HepG2 (cell line): Measurements from ENCODE around the gene PTMA. TPM values are rescaled to one million over a fixed set of nuclear protein-coding genes. Genes with fewer than 3 reads are reported as not detected.

Source experiments
- CHD4 ChIP-seq: fragments of 200-600 bp; sonication (generic); IDR thresholded peaks from 2 replicates; pipeline ENCODE4 v1.7.0; 2017; ENCODE audit warnings: mild to moderate bottlenecking, low read length, borderline replicate concordance
- ELF1 ChIP-seq: sonication (generic); formaldehyde crosslinking; IDR thresholded peaks from 2 replicates; pipeline ENCODE4 v1.4.0; 2020; ENCODE audit warnings: missing genetic modification reagents
- HDAC2 ChIP-seq: sonication (generic); formaldehyde crosslinking; IDR thresholded peaks from 2 replicates; pipeline ENCODE4 v1.4.0; 2020; ENCODE audit warnings: missing genetic modification reagents
- HOXA5 ChIP-seq: sonication (generic); formaldehyde crosslinking; IDR thresholded peaks from 2 replicates; pipeline ENCODE4 v1.4.0; 2020; ENCODE audit warnings: missing genetic modification reagents
- IKZF1 ChIP-seq: fragments of 450-650 bp; IDR thresholded peaks from 2 replicates; pipeline ENCODE4 v1.7.1; 2016
- MAFG ChIP-seq: sonication (generic); formaldehyde crosslinking; IDR thresholded peaks from 2 replicates; pipeline ENCODE4 v1.5.1; 2020; ENCODE audit warnings: mild to moderate bottlenecking, missing genetic modification reagents
- MLX ChIP-seq: IDR thresholded peaks from 2 replicates; pipeline ENCODE4 v1.6.1; 2016
- NFYB ChIP-seq: sonication (generic); formaldehyde crosslinking; IDR thresholded peaks from 2 replicates; pipeline ENCODE4 v1.4.0; 2020; ENCODE audit warnings: missing genetic modification reagents
- RELA ChIP-seq: sonication (generic); formaldehyde crosslinking; IDR thresholded peaks from 2 replicates; pipeline ENCODE4 v1.4.0; 2020; ENCODE audit warnings: missing genetic modification reagents
- SIN3A ChIP-seq: IDR thresholded peaks from 2 replicates; pipeline ENCODE4 v1.6.1; 2011; ENCODE audit warnings: low read depth, mild to moderate bottlenecking, control low read depth, low read length, borderline replicate concordance
- SNAPC4 ChIP-seq: sonication (generic); formaldehyde crosslinking; IDR thresholded peaks from 2 replicates; pipeline ENCODE4 v1.4.0; 2020; ENCODE audit warnings: mild to moderate bottlenecking, missing genetic modification reagents
- STAT6 ChIP-seq: sonication (generic); formaldehyde crosslinking; IDR thresholded peaks from 2 replicates; pipeline ENCODE4 v1.4.0; 2020; ENCODE audit warnings: missing genetic modification reagents, mild to moderate bottlenecking, borderline replicate concordance
- TFAP4 ChIP-seq: sonication (generic); IDR thresholded peaks from 2 replicates; pipeline ENCODE4 v1.6.1; 2016; ENCODE audit warnings: low read depth, borderline replicate concordance
- WIZ ChIP-seq: sonication (generic); formaldehyde crosslinking; IDR thresholded peaks from 2 replicates; pipeline ENCODE4 v1.5.1; 2020; ENCODE audit warnings: mild to moderate bottlenecking, missing genetic modification reagents
- ZC3H13 ChIP-seq: sonication (generic); formaldehyde crosslinking; IDR thresholded peaks from 2 replicates; pipeline ENCODE4 v1.8.1; 2023; ENCODE audit warnings: mild to moderate bottlenecking, missing genetic modification reagents, moderate library complexity
- ZFP41 ChIP-seq: sonication (generic); formaldehyde crosslinking; IDR thresholded peaks from 2 replicates; pipeline ENCODE4 v1.4.0; 2020; ENCODE audit warnings: mild to moderate bottlenecking, missing genetic modification reagents, borderline replicate concordance
- ZKSCAN1 ChIP-seq: fragments of 150-350 bp; IDR thresholded peaks from 2 replicates; pipeline ENCODE4 v1.6.1; 2014; ENCODE audit warnings: low read length
- ZNF354B ChIP-seq: sonication (generic); formaldehyde crosslinking; IDR thresholded peaks from 2 replicates; pipeline ENCODE4 v1.8.0; 2022; ENCODE audit warnings: mild to moderate bottlenecking, missing genetic modification reagents
- ZNF451 ChIP-seq: sonication (generic); formaldehyde crosslinking; IDR thresholded peaks from 2 replicates; pipeline ENCODE4 v1.5.0; 2020; ENCODE audit warnings: mild to moderate bottlenecking, missing genetic modification reagents
- ZNF770 ChIP-seq: sonication (generic); formaldehyde crosslinking; IDR thresholded peaks from 2 replicates; pipeline ENCODE4 v1.5.0; 2020; ENCODE audit warnings: mild to moderate bottlenecking, missing genetic modification reagents
- ZZZ3 ChIP-seq: sonication (generic); formaldehyde crosslinking; IDR thresholded peaks from 2 replicates; pipeline ENCODE4 v1.4.0; 2020; ENCODE audit warnings: missing genetic modification reagents, mild to moderate bottlenecking, borderline replicate concordance
- polyA plus RNA-seq, 8 experiments: library from polyadenylated mRNA; depleted of rRNA in 3 of 8; stranded (reverse) in 7 of 8; unstranded in 1 of 8; fragments of >200 nt; fragmentation: Illumina TruSeq in 4 of 8; extraction: Trizol in 4 of 8; gene quantifications; 2 replicates each; pipeline versions ENCODE4 v1.2.1 to v1.2.3, GENCODE V29; 2011 to 2016; ENCODE audit warnings: low read depth in 4 of 8, missing spikeins in 1 of 8, mixed read lengths in 1 of 8; ENCODE audit not compliant: insufficient read depth in 1 of 8
- total RNA-seq, 5 experiments: library from RNA; depleted of rRNA; stranded (reverse); fragments of >200 nt; fragmentation: Illumina TruSeq; extraction: Trizol; gene quantifications; 2 replicates each; pipeline ENCODE4 v1.2.3, GENCODE V29; 2016; ENCODE audit warnings: low read depth in 1 of 5

PTMA gene
- total and polyA plus RNA-seq, 2 of the 13 experiments (the other 11 are each of a cell fraction or from before 2014, with no cell fraction given) = 190 to 1,086 TPM

GRCh38 chr2:231673348-231673770 lies 35.0 kb upstream of the PTMA start (continued):
- TF ChIP-seq SNAPC4 (CRISPR knock-in tag) (no peak), MLX (CRISPR knock-in tag) (no peak), ZNF354B (CRISPR knock-in tag) (no peak), STAT6 (no peak), ZNF451 (CRISPR knock-in tag) (no peak), HDAC2 (no peak), SIN3A (peak; percentile 29; the same call in 1 of the 2 replicates), NFYB (no peak; the same call in 1 of the 2 replicates), IKZF1 (no peak), MAFG (CRISPR knock-in tag) (no peak), ELF1 (CRISPR knock-in tag) (peak; percentile 59), ZNF770 (CRISPR knock-in tag) (no peak), ZC3H13 (CRISPR knock-in tag) (no peak), WIZ (no peak), ZKSCAN1 (no peak), ZFP41 (no peak), RELA (CRISPR knock-in tag) (no peak), HOXA5 (CRISPR knock-in tag) (no peak), CHD4 (no peak), TFAP4 (no peak), ZZZ3 (CRISPR knock-in tag) (no peak)
